Neural progenitor cell (in vitro differentiated cells): ENCODE data around the gene HNRNPA1.

Source experiments
- CTCF ChIP-seq: fragments of 200-600 bp; sonication (generic); IDR thresholded peaks from 2 replicates; pipeline ENCODE4 v1.5.1; 2017; ENCODE audit warnings: antibody characterized with exemption, mild to moderate bottlenecking
- EZH2 ChIP-seq: fragments of 200-600 bp; sonication (generic); IDR thresholded peaks from 2 replicates; pipeline ENCODE4 v1.6.1; 2017; ENCODE audit warnings: antibody characterized with exemption, mild to moderate bottlenecking, moderate library complexity
- EZH2phosphoT487 ChIP-seq: fragments of 200-600 bp; sonication (generic); IDR thresholded peaks from 2 replicates; pipeline ENCODE4 v1.6.1; 2017; ENCODE audit warnings: antibody characterized with exemption

- TF ChIP-seq CTCF (no peak), EZH2phosphoT487 (no peak), EZH2 (no peak)
Observed at GRCh38 chr12:54299515-54300224, 19.1 kb downstream of the HNRNPA1 start.
